ENCODE data around the gene ZBTB7C. TPM values are rescaled to one million over a fixed set of nuclear protein-coding genes. Genes with fewer than 3 reads are reported as not detected.
"Not testable (repeated sequence)": the region's sequence is repeated elsewhere in the genome, so short reads cannot be mapped to it uniquely, and the experiment has no call there.

ZBTB7C gene
- polyA plus RNA-seq, 3 donors: 12.6 to 14.7 (median 13.9) TPM

DNA sequence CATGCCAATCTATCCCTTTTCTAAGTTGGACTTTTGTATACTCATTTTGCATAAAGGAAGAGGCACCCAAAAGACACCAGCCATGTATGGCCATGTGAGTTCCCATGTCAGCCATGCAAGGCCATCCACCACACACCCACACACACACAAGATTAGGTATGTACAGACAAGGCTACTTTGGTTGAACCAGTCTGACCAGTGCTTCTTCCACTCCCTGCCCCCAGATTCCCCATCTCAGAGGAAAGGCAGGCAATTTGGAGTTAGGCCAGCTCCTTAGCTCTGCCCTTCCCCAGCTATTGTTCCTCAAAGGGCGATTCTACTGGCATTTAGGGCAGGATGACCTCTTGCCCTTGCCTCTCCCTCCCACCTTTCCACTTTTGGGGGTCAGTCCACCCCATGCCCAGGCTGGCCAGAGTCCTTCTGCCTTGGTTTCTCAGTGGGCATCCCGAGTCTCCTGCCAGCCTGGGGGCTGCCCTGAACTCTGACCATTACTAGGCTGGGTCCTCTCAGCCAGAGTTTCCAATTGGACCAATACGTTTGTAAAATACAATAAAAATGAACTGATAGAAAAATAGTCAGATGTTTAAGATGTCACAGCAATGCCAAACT is 101.1 kb downstream of the ZBTB7C start:
- DNase-seq (ENCODE audit: low read depth in 3 of 3, low spot score in 2 of 3): no peak

DNA sequence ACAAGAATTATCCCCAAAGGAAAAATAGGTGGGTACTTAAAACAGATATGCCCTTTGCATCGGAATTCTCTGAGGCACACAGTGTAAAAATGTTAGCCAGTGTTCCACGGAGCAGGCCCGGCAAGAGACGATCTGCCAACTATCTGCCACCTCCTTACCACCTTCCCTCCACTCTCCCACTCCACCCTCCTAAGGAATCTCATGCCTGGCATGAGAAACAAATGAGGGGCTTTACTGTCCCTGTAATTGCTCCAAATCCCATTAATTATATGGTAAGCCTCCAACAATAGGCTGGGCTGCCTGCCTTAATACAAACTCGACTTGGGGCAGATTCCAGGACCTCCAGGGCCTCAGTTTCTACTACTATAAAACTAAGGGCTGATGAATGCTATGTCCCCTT is 102.3 kb downstream of the ZBTB7C start:
- no peak for DNase-seq (ENCODE audit: low read depth in 3 of 3, low spot score in 2 of 3)

DNA sequence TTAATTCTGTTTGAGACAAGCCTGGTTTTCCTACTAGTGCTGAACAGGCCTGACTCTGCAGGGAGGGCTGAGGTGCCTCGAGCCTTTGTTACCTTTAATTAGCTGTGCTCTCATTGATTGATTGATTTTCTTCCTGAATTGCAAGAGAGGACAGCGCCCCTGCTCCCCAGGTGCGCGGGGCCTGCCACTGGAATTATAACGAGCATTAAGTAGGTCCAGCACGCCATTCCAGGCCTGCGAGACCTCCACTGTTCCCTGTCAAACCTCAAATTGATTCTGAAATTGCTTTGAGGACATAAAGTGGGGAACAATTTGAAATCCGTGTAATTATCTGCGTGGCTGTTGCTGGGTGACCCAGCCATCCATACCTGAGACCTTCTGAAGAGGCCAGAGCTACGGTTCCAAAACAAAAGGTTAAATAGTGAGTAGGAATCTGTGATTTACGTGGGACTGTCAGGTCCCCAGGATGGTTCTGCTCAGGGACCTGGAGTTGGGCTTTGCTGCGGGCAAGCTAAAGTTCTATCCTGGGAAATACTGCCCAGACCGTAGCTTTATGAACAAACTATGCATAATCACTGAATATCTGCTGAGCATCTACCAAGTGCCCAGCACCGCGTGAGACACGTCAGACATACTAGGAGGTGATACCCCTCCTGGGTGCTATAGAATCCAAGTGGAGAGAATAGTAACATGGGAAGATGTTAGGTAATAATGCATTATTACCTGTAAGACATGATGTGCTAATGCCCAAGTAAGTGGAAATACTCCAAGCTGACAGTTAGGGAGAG is 104.1 kb downstream of the ZBTB7C start:
- DNase-seq (ENCODE audit: low read depth in 3 of 3, low spot score in 2 of 3): no peak

DNA sequence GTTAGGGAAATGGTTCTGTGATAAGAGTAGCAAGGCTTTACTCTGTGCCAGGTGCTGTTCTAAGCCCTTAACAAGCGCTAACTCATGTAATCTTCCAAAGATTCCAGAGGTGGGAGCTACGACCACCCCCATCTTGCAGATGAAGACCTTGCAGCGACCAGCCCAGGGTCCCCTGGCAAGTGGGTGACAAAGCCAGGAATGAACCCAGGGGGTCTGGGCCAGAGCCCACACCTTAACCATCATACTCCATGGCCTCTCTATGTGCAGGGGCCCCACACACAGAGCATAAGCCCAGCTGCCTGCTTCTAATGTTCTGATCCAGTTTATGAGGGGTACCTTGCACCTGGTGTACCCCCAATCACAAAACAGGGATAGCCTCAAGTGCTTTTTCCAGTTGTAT is 105.3 kb downstream of the ZBTB7C start:
- DNase-seq (ENCODE audit: low read depth in 3 of 3, low spot score in 2 of 3): no peak

DNA sequence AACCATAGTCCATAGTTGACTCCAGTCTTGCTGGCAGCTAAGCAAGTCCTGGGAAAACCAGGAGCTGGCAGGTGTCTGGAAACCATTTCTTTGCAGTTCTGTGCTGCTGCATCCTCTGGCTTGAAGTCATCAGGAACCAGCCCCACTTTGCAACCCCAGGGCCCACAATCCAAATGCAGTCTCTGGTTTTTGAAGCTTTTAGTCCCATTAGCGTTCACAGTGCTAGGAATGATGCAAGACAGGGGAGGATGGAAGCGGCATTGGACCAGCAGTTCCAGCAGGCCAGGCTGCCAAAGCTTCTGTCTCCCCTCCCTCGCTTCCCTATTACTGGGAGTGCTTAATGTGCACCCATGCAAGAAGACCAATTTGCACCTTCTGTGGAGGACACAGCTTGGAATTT is 106.4 kb downstream of the ZBTB7C start:
- no peak for DNase-seq (ENCODE audit: low read depth in 3 of 3, low spot score in 2 of 3)

DNA sequence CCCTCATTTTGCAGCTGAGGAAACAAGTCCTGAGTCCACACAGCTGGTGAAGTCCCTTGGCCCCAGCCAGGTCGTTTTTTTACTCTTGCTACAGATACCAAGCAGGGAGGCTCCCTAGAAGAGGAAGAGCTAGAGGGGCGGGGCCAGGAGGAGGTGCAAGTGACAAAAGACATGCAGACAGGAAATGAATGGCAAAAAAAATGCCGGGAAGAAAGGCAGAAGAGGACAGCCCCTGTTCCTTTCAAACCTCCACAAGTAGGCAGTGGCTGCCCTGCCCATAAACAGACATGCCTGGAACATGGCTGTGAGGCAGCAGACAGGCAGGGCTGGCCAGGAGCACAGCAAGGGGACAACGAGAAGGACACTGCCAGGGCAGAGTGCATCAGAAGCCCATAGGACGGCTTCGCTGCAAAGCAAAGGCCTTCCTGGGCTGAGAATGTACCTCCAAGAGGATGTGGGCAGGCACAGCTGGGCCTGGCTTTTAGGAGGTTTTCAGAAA is 108.7 kb downstream of the ZBTB7C start:
- no peak for DNase-seq (ENCODE audit: low read depth in 3 of 3, low spot score in 2 of 3)

DNA sequence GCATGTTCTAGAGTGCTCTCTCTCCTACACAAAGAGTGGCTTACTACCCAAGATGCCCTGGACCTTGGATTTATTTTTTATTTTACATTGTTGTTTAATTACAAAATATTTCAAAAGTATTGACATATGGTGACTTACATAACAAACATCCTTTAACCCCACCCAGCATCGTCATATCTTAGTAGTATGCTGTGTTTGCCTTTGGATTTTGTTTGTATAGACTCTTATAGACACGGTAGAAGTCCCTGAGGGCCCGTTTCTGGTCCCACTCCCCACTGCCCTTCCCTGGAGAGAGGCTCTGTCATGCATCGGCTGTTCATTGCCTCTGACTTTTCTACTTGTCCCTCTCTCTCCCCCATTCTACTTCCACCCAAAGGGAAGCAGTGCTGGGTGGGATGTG is 112.0 kb downstream of the ZBTB7C start:
- no peak for DNase-seq (ENCODE audit: low read depth in 3 of 3, low spot score in 2 of 3)

DNA sequence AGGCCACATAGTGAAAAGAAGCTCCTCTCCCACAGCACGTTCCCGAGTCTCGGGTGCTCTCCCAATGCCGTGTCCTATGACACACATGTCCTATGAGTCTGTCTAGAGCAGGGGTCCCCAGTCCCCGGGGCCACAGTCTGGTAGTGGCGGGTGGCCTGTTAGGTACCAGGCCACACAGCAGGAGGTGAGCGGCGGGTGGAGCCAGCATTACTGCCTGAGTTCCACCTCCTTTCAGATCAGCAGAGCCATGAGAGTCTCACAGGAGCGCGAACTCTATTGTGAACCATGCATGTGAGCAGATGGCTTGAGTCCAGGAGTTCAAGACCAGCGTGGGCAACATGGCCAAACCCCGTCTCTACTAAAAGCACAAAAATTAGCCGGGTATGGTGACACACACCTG is 112.6 kb downstream of the ZBTB7C start:
- no peak for DNase-seq (ENCODE audit: low read depth in 3 of 3, low spot score in 2 of 3)

DNA sequence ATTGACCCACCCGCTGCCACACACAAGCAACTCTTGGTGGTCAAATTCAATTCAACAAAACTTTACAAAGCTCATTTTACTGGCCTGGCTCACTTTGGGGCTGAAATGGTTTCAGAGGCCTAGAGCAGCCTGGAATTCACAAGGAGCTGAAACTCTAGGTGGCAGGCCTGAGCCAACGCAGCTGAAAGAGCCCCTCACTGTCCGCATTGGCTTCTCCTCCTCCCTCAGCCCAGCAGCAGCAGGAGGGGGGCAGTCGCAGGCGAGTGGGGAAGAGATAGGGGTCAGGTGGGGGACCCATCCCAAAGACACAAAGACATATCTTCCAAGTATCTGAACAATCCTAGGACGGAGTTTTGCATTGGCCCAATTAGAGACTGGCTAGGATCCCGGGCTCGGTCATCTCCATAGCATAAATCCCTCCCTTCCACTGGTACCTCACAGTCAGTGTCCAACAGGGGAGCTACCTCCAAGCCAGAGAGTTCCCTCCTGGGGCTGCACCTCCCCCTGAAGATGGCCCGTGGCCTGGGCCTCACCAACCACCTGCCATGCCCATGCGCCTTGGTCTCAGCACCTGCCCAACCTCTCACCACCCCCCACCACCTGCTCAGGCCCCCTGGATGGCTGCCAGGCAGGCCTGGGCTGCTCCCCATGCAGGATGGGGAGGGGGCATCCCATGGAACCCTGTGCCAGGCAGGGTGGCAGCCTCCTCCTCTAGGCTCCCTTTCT is 113.4 kb downstream of the ZBTB7C start:
- no peak for DNase-seq (ENCODE audit: low read depth in 3 of 3, low spot score in 2 of 3)

DNA sequence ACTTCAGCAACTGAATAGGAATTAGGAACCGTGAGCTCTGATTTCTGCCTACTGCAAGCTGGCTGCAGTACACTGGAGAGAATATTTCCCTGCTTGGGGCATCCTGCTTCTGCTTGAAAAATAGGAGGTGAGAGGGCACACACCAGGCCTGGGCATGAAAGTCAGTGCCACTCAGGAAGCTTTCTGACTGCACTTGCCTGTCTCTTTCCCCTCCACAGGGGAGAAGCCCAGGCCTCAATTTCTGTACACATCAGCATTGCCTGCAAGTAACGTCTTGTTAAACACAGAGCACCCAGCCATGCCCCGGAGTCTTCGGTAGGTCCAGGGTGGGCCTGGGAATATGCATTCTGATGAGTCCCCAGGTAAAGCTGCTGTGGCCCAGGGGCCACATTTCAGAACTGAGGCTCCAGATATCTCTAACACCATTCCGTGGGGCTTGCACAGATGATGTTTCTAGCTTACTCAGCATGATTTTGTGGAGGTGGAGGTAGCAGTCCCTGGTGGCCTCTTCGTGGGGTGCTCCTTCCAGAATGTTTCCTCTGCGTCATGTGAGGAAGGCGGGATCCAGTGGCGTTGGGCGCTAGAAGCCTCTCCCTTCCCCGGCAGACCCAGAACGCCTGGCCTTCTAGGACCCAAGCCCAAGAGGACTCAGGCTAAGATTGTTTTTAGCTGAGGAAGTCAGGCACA is 114.1 kb downstream of the ZBTB7C start:
- no peak for DNase-seq (ENCODE audit: low read depth in 3 of 3, low spot score in 2 of 3)

DNA sequence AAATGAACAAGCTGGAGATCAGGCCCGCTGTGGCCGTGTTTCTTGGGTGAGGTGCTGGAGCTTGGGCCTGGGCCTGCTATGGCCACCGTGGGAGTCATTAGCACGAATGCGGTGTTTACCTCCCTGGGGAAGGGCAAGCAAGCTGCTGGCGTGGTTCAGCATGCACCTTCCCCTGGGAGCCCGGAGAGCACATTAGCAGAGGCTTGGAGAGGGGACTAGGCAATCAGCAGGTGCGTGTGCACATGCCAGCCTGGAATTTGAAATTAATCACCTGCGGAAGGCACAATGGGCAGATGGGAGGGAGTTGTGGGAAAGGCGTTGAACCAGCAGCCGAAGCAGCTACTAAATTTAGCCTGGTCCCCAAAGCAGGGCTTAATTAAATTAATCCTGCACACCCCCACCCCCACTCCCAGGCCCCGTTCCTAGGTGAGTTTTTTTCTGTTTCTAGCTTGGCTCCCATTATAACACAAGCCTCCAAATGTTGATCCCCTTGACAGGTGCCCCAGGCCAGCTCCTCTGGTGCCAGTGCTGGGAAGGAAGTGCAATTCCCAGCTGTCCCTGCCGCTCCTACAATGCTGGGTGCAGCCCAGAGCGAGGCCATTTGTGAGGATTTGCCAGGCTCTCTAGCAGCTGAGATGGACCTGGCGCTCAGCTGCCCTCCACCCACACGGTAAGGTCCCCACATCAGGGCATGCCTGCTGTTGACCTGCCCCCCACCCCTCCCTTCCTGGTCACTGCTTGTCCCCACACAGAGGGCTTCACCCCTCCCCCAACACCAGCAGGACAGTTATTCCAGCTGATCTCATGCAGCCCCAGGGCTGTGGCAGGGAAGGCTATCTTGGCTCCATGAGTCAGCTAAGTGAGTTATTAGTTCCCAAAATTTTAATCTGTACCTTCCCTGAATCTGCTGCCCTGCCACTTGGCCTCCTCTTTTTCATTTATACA is 115.0 kb downstream of the ZBTB7C start:
- no peak for DNase-seq (ENCODE audit: low read depth in 3 of 3, low spot score in 2 of 3)

DNA sequence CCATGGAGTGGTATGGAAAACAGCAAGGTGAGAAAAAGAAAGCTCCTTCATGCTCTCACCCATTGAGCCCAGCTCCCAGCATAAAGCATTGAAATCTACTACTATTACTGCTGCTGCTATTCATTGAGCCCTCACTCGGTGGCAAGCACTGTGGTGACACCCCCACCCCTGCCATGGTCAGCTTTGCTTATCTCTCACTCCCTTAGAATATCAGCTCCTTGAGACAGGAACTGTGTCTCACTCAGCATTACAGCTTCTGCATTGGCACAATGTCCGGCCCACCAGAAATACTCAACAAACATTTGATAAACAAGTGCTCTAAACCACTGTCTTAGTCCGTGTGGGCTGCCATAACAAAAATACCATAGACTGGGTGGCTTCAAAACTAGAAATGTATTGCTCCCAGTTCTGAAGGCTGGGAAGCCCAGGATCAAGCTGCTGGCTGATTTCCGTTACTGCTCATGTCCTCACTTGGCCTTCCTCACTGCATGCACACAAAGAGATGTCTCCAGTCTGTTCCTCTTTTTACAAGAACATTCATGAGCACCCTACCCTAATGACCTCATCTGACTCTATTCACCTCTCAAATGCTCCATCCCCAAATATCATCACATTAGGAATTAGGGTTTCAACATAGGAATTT is 116.3 kb downstream of the ZBTB7C start:
- DNase-seq (ENCODE audit: low read depth in 3 of 3, low spot score in 2 of 3): no peak

DNA sequence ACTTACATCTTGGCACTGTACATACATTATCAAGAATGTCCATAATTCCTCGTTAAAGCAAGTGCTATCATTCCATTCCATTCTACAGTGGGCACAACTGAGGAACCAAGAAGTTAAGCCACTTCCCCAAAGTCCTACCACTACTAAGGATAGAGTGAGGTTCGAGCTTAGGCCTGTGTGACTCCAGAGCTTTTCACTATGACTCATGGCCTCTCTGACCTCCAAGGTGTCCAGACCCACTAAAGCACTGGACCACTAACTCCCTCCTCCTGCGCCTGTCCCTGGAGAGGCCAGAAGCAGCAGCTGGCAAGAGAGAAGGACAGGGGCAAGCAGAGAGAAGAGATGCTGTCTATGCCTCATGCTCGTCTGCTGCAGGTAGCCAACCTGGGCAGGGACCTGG is 117.0 kb downstream of the ZBTB7C start:
- DNase-seq (ENCODE audit: low read depth in 3 of 3, low spot score in 2 of 3): no peak

DNA sequence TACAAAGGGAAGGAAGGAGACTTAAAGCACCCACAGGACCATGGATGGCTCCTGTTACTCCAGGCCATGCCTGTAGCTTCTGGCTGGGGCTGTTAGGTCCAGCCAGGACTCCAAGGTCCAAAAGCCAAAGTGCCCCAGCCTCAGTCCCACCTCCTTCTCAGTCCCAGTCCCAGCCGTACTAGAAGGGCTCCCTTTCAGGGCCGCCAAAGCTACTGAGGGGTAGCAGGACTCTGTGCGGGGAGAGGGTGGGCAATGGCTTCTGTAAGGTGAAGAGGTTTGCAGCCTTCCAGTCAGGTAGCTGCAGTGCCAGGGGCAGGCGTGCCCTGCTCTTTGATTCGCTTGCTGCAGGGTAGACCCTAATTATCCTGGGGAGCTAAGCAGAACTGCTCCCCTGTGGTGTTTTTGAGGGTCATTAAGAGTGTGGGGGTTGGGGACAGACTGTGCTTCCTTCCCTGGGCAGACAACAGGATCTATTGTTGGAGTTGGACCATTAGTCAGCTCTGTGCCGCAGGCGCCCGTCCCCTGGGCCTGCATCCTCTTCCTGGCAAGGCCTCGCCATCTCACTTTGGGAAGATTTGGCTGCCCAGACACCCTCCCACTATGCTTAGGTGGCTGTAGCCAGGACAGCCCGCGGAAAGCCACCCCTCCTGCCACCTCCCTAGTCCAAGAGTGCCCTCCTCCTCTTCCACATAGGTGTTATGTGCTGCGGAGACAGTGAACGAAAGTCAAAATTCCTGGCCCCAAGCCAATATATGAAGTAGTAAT is 118.8 kb downstream of the ZBTB7C start:
- DNase-seq (ENCODE audit: low read depth in 3 of 3, low spot score in 2 of 3): no peak

DNA sequence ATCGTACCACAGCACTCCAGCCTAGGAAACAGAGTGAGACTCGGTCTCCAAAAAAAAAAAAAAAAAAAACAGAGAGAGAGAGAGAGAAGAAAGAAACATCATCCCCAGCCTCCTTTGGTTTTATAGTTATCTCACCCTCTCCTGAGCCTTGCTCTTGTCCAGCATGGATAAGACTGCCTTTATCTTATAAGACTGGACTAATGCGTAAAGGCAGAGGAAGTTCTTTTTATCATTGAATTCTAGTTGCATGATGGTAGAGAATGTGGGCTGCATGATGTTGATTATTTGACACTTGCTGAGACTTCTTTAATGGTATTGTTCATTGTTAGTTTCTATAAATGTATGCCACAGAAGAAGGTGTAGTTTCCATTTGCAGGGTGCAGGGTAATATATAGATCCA is 124.4 kb downstream of the ZBTB7C start:
- no peak for DNase-seq (ENCODE audit: low read depth in 3 of 3, low spot score in 2 of 3)

DNA sequence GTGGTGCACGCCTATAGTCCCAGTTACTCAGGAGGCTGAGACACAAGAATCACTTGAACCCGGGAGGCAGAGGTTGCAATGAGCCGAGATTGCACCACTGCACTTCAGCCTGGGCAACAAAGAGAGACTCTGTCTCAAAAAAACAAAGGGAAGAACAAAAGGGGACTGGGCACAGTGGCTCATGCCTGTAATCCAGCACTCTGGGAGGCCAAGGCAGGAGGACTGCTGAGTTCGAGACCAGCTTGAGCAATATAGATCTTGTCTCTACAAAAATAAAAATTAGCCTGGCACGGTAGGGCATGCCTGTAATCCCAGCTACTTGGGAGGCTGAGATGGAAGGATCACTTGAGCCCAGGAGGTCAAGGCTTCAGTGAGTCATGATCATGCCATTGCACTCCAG is 125.2 kb downstream of the ZBTB7C start:
- DNase-seq (ENCODE audit: low read depth in 3 of 3, low spot score in 2 of 3): not testable (repeated sequence)

DNA sequence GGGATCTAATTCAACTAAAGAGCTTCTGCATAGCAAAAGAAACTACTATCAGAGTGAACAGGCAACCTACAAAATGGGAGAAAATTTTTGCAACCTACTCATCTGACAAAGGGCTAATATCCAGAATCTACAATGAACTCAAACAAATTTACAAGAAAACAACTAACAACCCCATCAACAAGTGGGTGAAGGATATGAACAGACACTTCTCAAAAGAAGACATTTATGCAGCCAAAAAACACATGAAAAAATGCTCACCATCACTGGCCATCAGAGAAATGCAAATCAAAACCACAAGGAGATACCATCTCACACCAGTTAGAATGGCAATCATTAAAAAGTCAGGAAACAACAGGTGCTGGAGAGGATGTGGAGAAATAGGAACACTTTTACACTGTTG is 127.7 kb downstream of the ZBTB7C start:
- not testable (repeated sequence) for DNase-seq (ENCODE audit: low read depth in 3 of 3, low spot score in 2 of 3)

DNA sequence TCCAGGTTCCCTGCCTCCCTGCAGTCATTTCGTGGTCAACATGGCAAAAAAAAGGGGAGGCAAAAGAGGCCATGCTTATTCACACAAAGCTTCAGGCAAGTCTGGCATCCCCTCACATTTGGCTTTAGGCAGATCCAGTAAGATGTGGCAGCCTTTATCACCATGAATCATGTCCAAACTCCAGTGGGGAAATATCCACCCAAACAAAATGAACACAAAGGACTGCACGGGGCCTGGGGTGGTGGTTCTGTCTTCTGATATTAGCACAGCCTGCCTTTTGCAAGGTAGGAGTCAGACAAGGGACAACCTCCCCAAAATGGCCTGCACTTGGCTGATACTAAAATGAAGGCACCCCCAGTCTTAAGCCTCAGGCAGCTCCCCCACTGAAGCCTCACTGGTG is 129.9 kb downstream of the ZBTB7C start:
- DNase-seq (ENCODE audit: low read depth in 3 of 3, low spot score in 2 of 3): no peak

DNA sequence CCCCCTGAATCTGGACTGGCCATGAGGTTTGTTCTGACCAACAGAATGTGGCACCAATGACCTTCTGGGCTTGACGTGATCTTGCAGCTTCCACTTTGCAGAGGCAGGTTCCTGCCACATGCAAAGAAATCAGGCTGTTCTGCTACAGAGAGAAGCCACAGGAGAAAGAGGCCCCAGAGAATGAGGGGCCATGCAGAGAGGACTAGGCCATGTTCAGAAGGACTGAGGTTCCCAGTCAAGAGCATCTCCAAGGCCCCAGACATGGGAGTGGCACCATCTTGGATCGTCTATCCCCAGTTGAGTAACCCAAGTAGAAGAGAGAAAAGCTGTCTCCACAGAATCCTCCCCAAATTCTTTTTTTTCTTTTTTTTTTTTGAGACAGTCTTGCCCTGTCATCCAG is 131.1 kb downstream of the ZBTB7C start:
- no peak for DNase-seq (ENCODE audit: low read depth in 3 of 3, low spot score in 2 of 3)

All from right renal cortex interstitium (tissue), 3 donors.